ENCODE data around the gene CELA3A.
"Not testable (repeated sequence)": the region's sequence is repeated elsewhere in the genome, so short reads cannot be mapped to it uniquely, and the experiment has no call there.

CELA3A gene

DNA sequence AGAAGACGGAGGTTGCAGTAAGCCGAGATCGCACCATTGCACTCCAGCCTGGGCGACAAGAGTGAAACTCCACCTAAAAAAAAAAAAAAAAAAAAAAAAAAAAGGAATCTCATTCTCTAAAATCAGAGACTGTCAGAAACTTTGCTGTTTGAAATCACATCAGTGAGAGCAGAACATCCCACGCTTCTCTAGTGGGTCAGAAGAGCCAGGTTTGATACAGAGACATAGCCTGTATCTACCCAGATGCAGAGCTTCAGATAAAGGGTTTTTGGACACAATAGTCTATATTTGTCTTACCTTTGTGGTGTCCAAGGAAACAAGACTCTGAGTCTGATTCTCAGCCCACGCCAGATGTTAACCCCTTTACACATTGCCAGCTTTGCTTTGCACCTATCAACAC, 19.6 kb downstream of the CELA3A start:
- DNase-seq, result no peak

DNA sequence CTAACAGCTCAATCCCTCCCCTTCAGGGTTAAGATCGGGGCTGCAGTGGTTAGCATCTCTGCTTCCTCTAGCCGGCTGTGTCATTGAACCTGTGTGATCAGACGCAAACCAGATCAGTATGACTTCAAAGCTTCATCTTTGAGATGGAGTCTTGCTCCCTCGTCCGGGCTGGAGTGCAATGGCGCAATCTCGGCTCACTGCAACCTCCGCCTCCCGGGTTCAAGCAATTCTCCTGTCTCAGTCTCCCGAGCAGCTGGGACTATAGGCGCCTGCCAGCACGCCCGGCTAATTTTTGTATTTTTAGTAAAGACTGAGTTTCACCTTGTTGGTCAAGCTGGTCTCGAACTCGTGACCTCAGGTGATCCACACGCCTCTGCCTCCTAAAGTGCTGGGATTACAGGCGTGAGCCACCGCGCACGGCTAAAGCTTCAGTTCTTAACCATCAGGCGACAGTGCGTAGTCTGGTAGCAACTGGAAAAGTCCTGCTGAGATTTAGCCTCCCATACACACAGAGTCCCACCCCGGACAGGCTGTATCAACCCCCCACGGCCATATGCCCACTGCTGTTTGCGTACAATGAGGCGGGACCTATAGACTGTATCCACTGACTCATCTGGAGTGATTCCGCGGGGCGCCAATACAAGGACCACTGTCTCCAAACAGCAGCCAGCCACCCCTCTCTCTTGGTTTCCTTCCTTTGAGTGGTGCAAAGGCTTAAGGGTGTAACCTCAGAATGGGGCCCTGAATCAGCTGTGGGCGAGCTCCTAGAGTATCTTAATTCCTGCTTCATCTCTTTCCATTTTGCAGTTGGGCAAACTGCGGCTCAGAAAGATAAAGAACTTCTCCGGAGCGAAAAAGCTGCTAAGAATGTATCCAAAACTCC, 23.3 kb downstream of the CELA3A start:
- peak; percentile 70 for DNase-seq

GRCh38 chr1:22025368-22026155, 24.1 kb downstream of the CELA3A start:
- DNase-seq, result peak; percentile 79

DNA sequence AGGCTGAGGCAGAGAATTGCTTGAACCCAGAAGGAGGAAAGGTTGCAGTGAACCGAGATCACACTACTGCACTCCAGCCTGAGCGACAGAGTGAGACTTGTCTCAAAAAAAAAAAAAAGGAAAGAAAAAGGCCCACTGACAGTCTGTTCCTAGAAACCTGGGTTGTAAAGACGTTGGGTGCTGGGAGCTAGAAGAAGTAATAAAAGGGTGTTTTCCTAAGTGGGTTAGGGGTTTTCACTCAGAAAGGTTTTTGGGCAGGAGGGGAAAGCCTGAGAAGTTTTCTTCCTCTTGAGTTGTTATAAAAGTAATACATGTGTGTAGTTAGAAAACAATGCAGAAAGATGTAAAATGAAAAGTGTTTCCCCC, 25.4 kb downstream of the CELA3A start:
- DNase-seq, result no peak

GRCh38 chr1:22030057-22030456, 28.6 kb downstream of the CELA3A start:
- no peak for DNase-seq

GRCh38 chr1:22030473-22030872, 29.0 kb downstream of the CELA3A start:
- no peak for DNase-seq

- DNase-seq, result no peak
These were observed 29.9 kb downstream of the CELA3A start for GRCh38 chr1:22031214-22031962.

DNA sequence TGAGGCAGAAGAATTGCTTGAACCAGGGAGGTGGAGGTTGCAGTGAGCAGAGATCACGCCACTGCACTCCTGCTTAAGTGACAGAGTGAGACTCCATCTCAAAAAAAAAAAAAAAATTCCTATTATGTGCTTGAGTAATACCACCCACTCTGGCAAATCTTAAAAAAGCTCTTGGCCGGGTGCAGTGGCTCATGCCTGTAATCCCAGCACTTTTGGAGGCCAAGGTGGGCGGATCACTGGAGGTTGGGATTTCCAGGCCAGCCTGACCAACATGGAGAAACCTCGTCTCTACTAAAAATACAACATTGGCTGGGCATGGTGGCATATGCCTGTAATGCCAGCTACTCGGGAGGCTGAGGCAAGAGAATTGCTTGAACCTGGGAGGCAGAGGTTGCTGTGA, 33.4 kb downstream of the CELA3A start:
- not testable (repeated sequence) for DNase-seq

DNA sequence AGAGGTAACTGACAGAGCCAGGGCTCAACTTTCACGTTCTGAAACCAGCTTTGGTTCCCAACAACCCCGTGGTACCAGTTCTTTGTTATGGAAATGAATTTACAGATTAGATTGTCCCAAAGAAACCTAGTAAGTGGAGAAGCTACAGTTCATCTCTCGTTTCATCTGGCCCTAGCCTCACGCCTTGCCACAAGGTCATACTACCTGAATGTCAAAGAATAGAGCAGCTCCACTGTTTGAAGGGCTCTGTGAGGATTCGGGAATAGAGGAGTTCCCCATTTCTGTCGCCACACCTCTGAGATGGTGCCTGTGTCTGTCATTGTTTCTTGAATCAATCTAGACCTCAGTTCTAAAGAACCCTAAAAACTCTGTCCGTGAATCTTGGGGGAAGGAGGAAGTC, 36.1 kb downstream of the CELA3A start:
- no peak for DNase-seq

DNA sequence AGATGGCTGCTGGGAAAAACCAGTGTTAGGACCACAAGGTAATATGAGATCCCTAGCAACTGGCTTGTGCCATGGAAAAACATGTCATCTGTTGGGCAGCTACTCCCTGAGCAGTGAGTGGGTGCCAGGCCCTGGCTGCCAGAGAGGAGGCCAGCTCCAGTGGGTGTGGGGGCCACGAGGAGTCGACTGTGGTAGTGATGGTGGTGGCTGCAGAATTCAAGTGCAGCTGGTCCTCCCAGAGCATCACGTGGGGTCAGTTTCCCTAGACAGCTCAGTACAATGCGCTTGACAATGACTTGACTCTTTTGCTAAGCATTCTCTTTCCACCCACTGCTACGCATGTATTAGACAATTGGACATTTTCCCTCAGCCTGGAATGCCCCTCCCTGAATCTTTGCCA, 36.6 kb downstream of the CELA3A start:
- DNase-seq, result no peak

- peak; percentile 74 for DNase-seq
These were observed 38.3 kb downstream of the CELA3A start for GRCh38 chr1:22039594-22040285.

GRCh38 chr1:22040286-22040623, 38.8 kb downstream of the CELA3A start:
- no peak for DNase-seq

DNA sequence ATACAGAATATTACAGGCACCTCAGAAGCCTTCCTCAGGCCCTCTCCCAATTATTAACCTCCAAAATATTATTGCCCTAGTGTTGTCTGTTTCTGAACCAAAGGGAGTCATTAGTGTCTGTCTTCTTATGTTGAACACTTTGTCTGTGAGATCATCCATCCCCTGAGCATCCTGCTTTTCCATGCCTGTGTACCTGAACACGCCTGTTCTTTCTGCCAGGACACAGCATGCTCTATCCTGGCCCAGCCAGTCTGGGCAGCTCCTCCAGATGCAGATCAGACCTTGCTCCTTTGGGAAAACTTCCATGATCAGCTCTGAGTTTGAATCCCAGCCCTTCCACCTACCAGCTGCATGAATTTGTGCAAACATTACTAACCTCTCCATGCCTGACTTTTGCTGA, 40.0 kb downstream of the CELA3A start:
- no peak for DNase-seq

DNA sequence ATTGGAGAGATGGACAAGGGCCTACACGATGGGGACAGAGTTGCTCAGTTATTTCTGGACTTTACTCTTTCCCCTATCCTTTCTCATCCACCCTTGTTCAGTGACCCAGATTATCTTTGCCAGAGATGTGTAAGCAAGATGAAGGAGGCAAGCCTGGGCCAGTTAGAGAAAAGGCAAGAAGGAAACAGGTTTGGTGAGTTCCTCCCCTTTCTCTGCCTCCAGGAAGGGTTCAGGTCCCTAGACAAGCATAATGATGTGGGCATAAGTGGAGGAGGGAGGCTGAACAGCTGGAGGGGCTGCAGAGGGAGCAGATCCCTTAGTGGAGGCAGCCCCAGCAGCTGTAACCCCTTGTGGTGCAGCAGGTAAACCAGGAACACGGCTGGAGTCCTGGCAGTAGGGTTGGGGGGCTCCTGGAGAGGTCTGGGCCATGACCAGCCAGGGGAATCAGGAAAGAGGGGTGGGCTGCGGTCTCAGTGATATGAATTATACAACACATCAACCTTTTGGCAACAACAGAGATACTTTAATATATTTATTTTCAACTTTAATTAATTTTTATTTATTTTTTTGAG, 41.8 kb downstream of the CELA3A start:
- no peak for DNase-seq

GRCh38 chr1:22044690-22045420, 43.4 kb downstream of the CELA3A start:
- DNase-seq, result peak; percentile 79

DNA sequence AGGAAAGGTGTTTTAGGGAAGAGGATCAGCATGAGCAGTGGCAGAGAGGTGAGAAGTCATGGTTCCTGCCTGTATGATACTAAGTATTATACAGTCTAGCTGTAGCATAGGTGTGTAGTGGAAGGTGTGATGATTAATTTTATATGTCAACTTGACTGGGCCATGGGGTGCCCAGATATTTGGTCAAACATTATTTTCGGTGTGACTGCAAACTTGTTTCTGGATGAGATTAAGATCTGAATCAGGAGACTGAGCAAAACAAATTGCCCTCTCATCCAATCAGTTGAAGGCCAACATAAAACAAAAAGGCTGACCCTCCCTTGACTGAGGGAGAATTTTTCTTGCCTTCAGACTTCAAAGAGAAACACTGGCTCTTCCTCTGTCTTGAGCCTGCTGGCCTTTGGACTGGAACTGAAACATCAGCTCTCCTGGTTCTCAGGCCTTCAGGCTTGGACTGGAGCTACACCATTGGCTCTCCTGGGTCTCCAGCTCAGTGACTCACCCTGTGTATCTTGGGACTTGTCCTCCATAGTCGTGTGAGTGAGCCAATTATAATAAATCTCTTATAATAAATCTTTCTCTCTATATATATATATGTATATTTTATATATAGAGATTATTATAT, 44.3 kb downstream of the CELA3A start:
- DNase-seq, result no peak

GRCh38 chr1:22048351-22049192, 47.1 kb downstream of the CELA3A start:
- DNase-seq, result peak; percentile 21

GRCh38 chr1:22050330-22050729, 48.9 kb downstream of the CELA3A start:
- DNase-seq, result no peak

- DNase-seq, result no peak
These were observed 50.2 kb downstream of the CELA3A start for GRCh38 chr1:22051607-22052114.

Measured in NCI-H446 treated with DMSO at 0.1 percent for 48 hours (cell line).